ENCODE results near the gene MNX1. TPM values are rescaled to one million over a fixed set of nuclear protein-coding genes. Genes with fewer than 3 reads are reported as not detected.

MNX1 gene
- total RNA-seq, 1 donor from 2014 or later = not detected

GRCh38 chr7:157018997-157019608 is 8.6 kb upstream of the MNX1 start:
- H3K36me3 ChIP-seq (ENCODE audit: control insufficient read depth, insufficient read depth, low read length) = no peaks in the 10 kb centered on the region
- H3K27me3 ChIP-seq (ENCODE audit: control insufficient read depth, insufficient read depth, low read length) = peaks cover 72% of the 10 kb centered on the region
- DNase-seq (ENCODE audit: low read depth) (no peak), FAIRE-seq (no peak)
- no peak for TF ChIP-seq CTCF (IDR thresholded peaks at IDR 0.05; ENCODE audit: insufficient read depth, low read length, severe bottlenecking)
- H3K4me3 ChIP-seq (ENCODE audit: low read depth, low read length) = no peak overlapping the region

GRCh38 chr7:157018328-157018996 is 8.0 kb upstream of the MNX1 start:
- TF ChIP-seq CTCF (IDR thresholded peaks at IDR 0.05; ENCODE audit: insufficient read depth, low read length, severe bottlenecking) = no peak
- no peak for FAIRE-seq

GRCh38 chr7:157017603-157018327 is 7.3 kb upstream of the MNX1 start:
- FAIRE-seq (no peak), DNase-seq (ENCODE audit: low read depth) (no peak)
- Histone ChIP-seq H3K36me3 (ENCODE audit: control insufficient read depth, insufficient read depth, low read length) (no peaks in the 10 kb centered on the region), H3K27me3 (ENCODE audit: control insufficient read depth, insufficient read depth, low read length) (peaks cover 77% of the 10 kb centered on the region), H3K4me3 (ENCODE audit: low read depth, low read length) (no peak overlapping the region)
- no peak for TF ChIP-seq CTCF (IDR thresholded peaks at IDR 0.05; ENCODE audit: insufficient read depth, low read length, severe bottlenecking)

More at GRCh38 chr7:157018328-157018996, 8.0 kb upstream of the MNX1 start:
- no peaks in the 10 kb centered on the region for H3K36me3 ChIP-seq (ENCODE audit: control insufficient read depth, insufficient read depth, low read length)
- peaks cover 77% of the 10 kb centered on the region for H3K27me3 ChIP-seq (ENCODE audit: control insufficient read depth, insufficient read depth, low read length)
- no peak for DNase-seq (ENCODE audit: low read depth)
- H3K4me3 ChIP-seq (ENCODE audit: low read depth, low read length) = no peak overlapping the region

- no peak for TF ChIP-seq CTCF (IDR thresholded peaks at IDR 0.05; ENCODE audit: insufficient read depth, low read length, severe bottlenecking)
- no peaks in the 10 kb centered on the region for H3K36me3 ChIP-seq (ENCODE audit: control insufficient read depth, insufficient read depth, low read length)
- H3K27me3 ChIP-seq (ENCODE audit: control insufficient read depth, insufficient read depth, low read length) = peaks cover 76% of the 10 kb centered on the region
- FAIRE-seq (no peak), DNase-seq (ENCODE audit: low read depth) (no peak)
- no peak overlapping the region for H3K4me3 ChIP-seq (ENCODE audit: low read depth, low read length)
Observed at GRCh38 chr7:157017149-157017548, 6.7 kb upstream of the MNX1 start.

- TF ChIP-seq CTCF (IDR thresholded peaks at IDR 0.05; ENCODE audit: insufficient read depth, low read length, severe bottlenecking) = no peak
- FAIRE-seq = peak; percentile 95
- no peaks in the 10 kb centered on the region for H3K36me3 ChIP-seq (ENCODE audit: control insufficient read depth, insufficient read depth, low read length)
- no peak for DNase-seq (ENCODE audit: low read depth)
- H3K4me3 ChIP-seq (ENCODE audit: low read depth, low read length) = no peak overlapping the region
- peaks cover 75% of the 10 kb centered on the region for H3K27me3 ChIP-seq (ENCODE audit: control insufficient read depth, insufficient read depth, low read length)
Observed at GRCh38 chr7:157016352-157017041, 6.0 kb upstream of the MNX1 start.
